ENCODE data around the gene PSMD10. TPM values are rescaled to one million over a fixed set of nuclear protein-coding genes. Genes with fewer than 3 reads are reported as not detected.

PSMD10 gene
- total RNA-seq, 2 experiments from 2014 or later: 32.9 to 33.7 TPM

GRCh38 chrX:108117988-108118387 is 26.6 kb upstream of the PSMD10 start:
- no peak overlapping the region for H3K27ac Mint-ChIP-seq
- DNase-seq: no peak
- H3K36me3 Mint-ChIP-seq (ENCODE audit: low read depth): no peaks in the 10 kb centered on the region
- ChIA-PET CTCF (no interaction called here), POLR2A (no interaction called here)
- no peaks in the 10 kb centered on the region for H3K9me3 Mint-ChIP-seq
- no peaks in the 10 kb centered on the region for H3K27me3 Mint-ChIP-seq
- H3K4me1 Mint-ChIP-seq: no peaks in the 10 kb centered on the region
- no peak overlapping the region for H3K4me3 Mint-ChIP-seq

- no peak for DNase-seq
- H3K4me1 Mint-ChIP-seq: no peaks in the 10 kb centered on the region
- H3K27ac Mint-ChIP-seq: no peak overlapping the region
- no peaks in the 10 kb centered on the region for H3K27me3 Mint-ChIP-seq
- no peaks in the 10 kb centered on the region for H3K9me3 Mint-ChIP-seq
- no peak overlapping the region for H3K4me3 Mint-ChIP-seq
- POLR2A ChIA-PET: no interaction called here
- CTCF ChIA-PET: no interaction called here
- H3K36me3 Mint-ChIP-seq (ENCODE audit: low read depth): peaks cover 2% of the 10 kb centered on the region
These were observed 23.2 kb upstream of the PSMD10 start for GRCh38 chrX:108114541-108114940.

GRCh38 chrX:108105473-108105872 is 14.1 kb upstream of the PSMD10 start:
- ChIA-PET POLR2A (no interaction called here), CTCF (no interaction called here)
- Mint-ChIP-seq H3K27me3 (no peaks in the 10 kb centered on the region), H3K9me3 (no peaks in the 10 kb centered on the region), H3K4me1 (peaks cover 1% of the 10 kb centered on the region), H3K36me3 (ENCODE audit: low read depth) (no peaks in the 10 kb centered on the region), H3K27ac (no peak overlapping the region), H3K4me3 (no peak overlapping the region)
- no peak for DNase-seq

GRCh38 chrX:108097380-108097779 is 6.0 kb upstream of the PSMD10 start:
- H3K4me3 Mint-ChIP-seq: no peak overlapping the region
- H3K27ac Mint-ChIP-seq: no peak overlapping the region
- H3K27me3 Mint-ChIP-seq: no peaks in the 10 kb centered on the region
- H3K4me1 Mint-ChIP-seq: peaks cover 8% of the 10 kb centered on the region
- POLR2A ChIA-PET: no interaction called here
- DNase-seq: no peak
- no peaks in the 10 kb centered on the region for H3K36me3 Mint-ChIP-seq (ENCODE audit: low read depth)
- no peaks in the 10 kb centered on the region for H3K9me3 Mint-ChIP-seq
- CTCF ChIA-PET: no interaction called here

- Mint-ChIP-seq H3K36me3 (ENCODE audit: low read depth) (no peaks in the 10 kb centered on the region), H3K9me3 (no peaks in the 10 kb centered on the region), H3K27ac (no peak overlapping the region), H3K4me1 (peaks cover 19% of the 10 kb centered on the region), H3K4me3 (no peak overlapping the region), H3K27me3 (no peaks in the 10 kb centered on the region)
- ChIA-PET CTCF (no interaction called here), POLR2A (no interaction called here)
- DNase-seq: no peak
These were observed 543 bp upstream of the PSMD10 start for GRCh38 chrX:108091878-108092291.

- POLR2A ChIA-PET: no interaction called here
- H3K36me3 Mint-ChIP-seq (ENCODE audit: low read depth): no peaks in the 10 kb centered on the region
These were observed 665 bp downstream of the PSMD10 start for GRCh38 chrX:108090491-108091263.

GRCh38 chrX:108088511-108088910 is 2.8 kb downstream of the PSMD10 start:
- CTCF ChIA-PET: no interaction called here
- DNase-seq: no peak
- peaks cover 17% of the 10 kb centered on the region for H3K4me1 Mint-ChIP-seq
- H3K4me3 Mint-ChIP-seq: no peak overlapping the region
- H3K27me3 Mint-ChIP-seq: no peaks in the 10 kb centered on the region
- POLR2A ChIA-PET: no interaction called here
- no peaks in the 10 kb centered on the region for H3K9me3 Mint-ChIP-seq
- peaks cover 7% of the 10 kb centered on the region for H3K36me3 Mint-ChIP-seq (ENCODE audit: low read depth)
- H3K27ac Mint-ChIP-seq: no peak overlapping the region

More at GRCh38 chrX:108090491-108091263, 665 bp downstream of the PSMD10 start:
- DNase-seq: no peak
- no peaks in the 10 kb centered on the region for H3K9me3 Mint-ChIP-seq
- peaks cover 19% of the 10 kb centered on the region for H3K4me1 Mint-ChIP-seq
- no peaks in the 10 kb centered on the region for H3K27me3 Mint-ChIP-seq
- CTCF ChIA-PET: no interaction called here
- no peak overlapping the region for H3K27ac Mint-ChIP-seq
- no peak overlapping the region for H3K4me3 Mint-ChIP-seq

- POLR2A ChIA-PET: no interaction called here
- Mint-ChIP-seq H3K4me1 (peaks cover 12% of the 10 kb centered on the region), H3K4me3 (no peak overlapping the region), H3K36me3 (ENCODE audit: low read depth) (peaks cover 7% of the 10 kb centered on the region), H3K27me3 (no peaks in the 10 kb centered on the region), H3K27ac (no peak overlapping the region), H3K9me3 (no peaks in the 10 kb centered on the region)
- DNase-seq: no peak
- CTCF ChIA-PET: no interaction called here
These were observed 3.5 kb downstream of the PSMD10 start for GRCh38 chrX:108087792-108088191.

GRCh38 chrX:108081110-108081509 is 10.2 kb downstream of the PSMD10 start:
- Mint-ChIP-seq H3K4me3 (no peak overlapping the region), H3K27me3 (no peaks in the 10 kb centered on the region), H3K27ac (no peak overlapping the region), H3K36me3 (ENCODE audit: low read depth) (peaks cover 7% of the 10 kb centered on the region), H3K4me1 (no peaks in the 10 kb centered on the region), H3K9me3 (no peaks in the 10 kb centered on the region)
- ChIA-PET CTCF (no interaction called here), POLR2A (no interaction called here)
- no peak for DNase-seq

- no peaks in the 10 kb centered on the region for H3K4me1 Mint-ChIP-seq
- H3K9me3 Mint-ChIP-seq: no peaks in the 10 kb centered on the region
- ChIA-PET CTCF (no interaction called here), POLR2A (no interaction called here)
- DNase-seq: no peak
- no peak overlapping the region for H3K27ac Mint-ChIP-seq
- H3K27me3 Mint-ChIP-seq: peaks cover 4% of the 10 kb centered on the region
- H3K36me3 Mint-ChIP-seq (ENCODE audit: low read depth): no peaks in the 10 kb centered on the region
- H3K4me3 Mint-ChIP-seq: no peak overlapping the region
These were observed 18.6 kb downstream of the PSMD10 start for GRCh38 chrX:108072746-108073145.

- Mint-ChIP-seq H3K9me3 (no peaks in the 10 kb centered on the region), H3K4me3 (no peak overlapping the region), H3K36me3 (ENCODE audit: low read depth) (no peaks in the 10 kb centered on the region), H3K27ac (no peak overlapping the region), H3K4me1 (no peaks in the 10 kb centered on the region), H3K27me3 (peaks cover 4% of the 10 kb centered on the region)
- no peak for DNase-seq
- ChIA-PET CTCF (interaction anchor here (1.9 kb wide), 1 partner anchor 11 kb away, joined by 8 read pairs; no protein-coding TSS in a partner anchor), POLR2A (no interaction called here)
These were observed 19.8 kb downstream of the PSMD10 start for GRCh38 chrX:108071578-108071977.

GRCh38 chrX:108070891-108071290 is 20.5 kb downstream of the PSMD10 start:
- DNase-seq: no peak
- H3K4me1 Mint-ChIP-seq: no peaks in the 10 kb centered on the region
- no peak overlapping the region for H3K27ac Mint-ChIP-seq
- H3K27me3 Mint-ChIP-seq: peaks cover 4% of the 10 kb centered on the region
- ChIA-PET CTCF (interaction anchor here (1.0 to 1.9 kb wide), 2 partner anchors 10 to 12 kb away, joined by 4 to 8 read pairs; no protein-coding TSS in a partner anchor), POLR2A (no interaction called here)
- H3K4me3 Mint-ChIP-seq: no peak overlapping the region
- H3K9me3 Mint-ChIP-seq: no peaks in the 10 kb centered on the region
- no peaks in the 10 kb centered on the region for H3K36me3 Mint-ChIP-seq (ENCODE audit: low read depth)

- Mint-ChIP-seq H3K4me1 (no peaks in the 10 kb centered on the region), H3K9me3 (no peaks in the 10 kb centered on the region), H3K27ac (no peak overlapping the region), H3K4me3 (no peak overlapping the region), H3K36me3 (ENCODE audit: low read depth) (no peaks in the 10 kb centered on the region), H3K27me3 (peaks cover 4% of the 10 kb centered on the region)
- DNase-seq: no peak
- POLR2A ChIA-PET: no interaction called here
- CTCF ChIA-PET: no interaction called here
These were observed 23.2 kb downstream of the PSMD10 start for GRCh38 chrX:108068121-108068520.

GRCh38 chrX:108064613-108065012 is 26.7 kb downstream of the PSMD10 start:
- DNase-seq: no peak
- H3K36me3 Mint-ChIP-seq (ENCODE audit: low read depth): no peaks in the 10 kb centered on the region
- peaks cover 3% of the 10 kb centered on the region for H3K27me3 Mint-ChIP-seq
- peaks cover 3% of the 10 kb centered on the region for H3K4me1 Mint-ChIP-seq
- no peak overlapping the region for H3K27ac Mint-ChIP-seq
- no peak overlapping the region for H3K4me3 Mint-ChIP-seq
- CTCF ChIA-PET: no interaction called here
- POLR2A ChIA-PET: no interaction called here
- no peaks in the 10 kb centered on the region for H3K9me3 Mint-ChIP-seq

Measured in activated CD4-positive, alpha-beta T cell treated with anti-CD3 and anti-CD28 coated beads, Interleukin-2, amount 10 ng/mL, durations not matched to agents 7 days and 5 days (primary cell).